Measurements from ENCODE around the gene KATNB1. TPM values are rescaled to one million over a fixed set of nuclear protein-coding genes. Genes with fewer than 3 reads are reported as not detected.

Gene KATNB1
- 16.1 and 35.7 TPM in 2 replicates for total RNA-seq

DNA sequence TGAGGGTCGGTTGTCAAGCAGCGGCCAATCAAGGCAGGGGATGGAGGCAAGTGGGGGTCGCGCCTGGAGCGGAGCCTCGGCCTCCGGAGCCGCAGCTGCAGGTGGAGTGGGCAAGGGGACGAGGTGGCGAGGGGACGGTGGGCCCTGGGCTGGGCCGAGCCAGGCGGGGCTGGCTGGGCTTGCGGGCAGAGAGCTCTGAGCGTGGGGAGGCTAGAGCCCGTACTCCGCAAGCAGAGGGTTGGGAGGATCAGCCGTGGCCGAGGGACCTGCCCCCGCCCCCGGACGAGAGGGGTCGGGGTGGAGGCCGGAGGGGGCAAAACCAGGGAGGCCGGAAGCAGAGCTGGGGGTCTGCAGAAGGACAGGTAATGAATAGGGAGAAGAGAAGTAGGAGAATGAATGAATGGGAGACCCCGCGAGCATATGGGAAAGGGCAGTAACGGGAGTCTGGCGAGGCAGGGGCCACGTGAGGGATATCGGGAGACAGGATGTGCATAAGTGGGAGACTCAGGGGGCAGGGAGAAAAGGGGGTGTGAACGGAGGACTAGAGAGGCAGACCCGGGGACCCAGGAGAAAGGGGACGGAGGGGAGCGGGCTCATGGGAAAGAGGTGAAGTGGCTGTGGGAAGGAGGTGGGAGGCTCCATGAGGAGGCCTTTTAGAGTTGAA is at the start of gene KATNB1:
TSS of gene KATNB1 (plus strand) at position 16 of the 664 bp plus-strand sequence. CDS start 1,474 bp downstream, outside the sequence.

DNA sequence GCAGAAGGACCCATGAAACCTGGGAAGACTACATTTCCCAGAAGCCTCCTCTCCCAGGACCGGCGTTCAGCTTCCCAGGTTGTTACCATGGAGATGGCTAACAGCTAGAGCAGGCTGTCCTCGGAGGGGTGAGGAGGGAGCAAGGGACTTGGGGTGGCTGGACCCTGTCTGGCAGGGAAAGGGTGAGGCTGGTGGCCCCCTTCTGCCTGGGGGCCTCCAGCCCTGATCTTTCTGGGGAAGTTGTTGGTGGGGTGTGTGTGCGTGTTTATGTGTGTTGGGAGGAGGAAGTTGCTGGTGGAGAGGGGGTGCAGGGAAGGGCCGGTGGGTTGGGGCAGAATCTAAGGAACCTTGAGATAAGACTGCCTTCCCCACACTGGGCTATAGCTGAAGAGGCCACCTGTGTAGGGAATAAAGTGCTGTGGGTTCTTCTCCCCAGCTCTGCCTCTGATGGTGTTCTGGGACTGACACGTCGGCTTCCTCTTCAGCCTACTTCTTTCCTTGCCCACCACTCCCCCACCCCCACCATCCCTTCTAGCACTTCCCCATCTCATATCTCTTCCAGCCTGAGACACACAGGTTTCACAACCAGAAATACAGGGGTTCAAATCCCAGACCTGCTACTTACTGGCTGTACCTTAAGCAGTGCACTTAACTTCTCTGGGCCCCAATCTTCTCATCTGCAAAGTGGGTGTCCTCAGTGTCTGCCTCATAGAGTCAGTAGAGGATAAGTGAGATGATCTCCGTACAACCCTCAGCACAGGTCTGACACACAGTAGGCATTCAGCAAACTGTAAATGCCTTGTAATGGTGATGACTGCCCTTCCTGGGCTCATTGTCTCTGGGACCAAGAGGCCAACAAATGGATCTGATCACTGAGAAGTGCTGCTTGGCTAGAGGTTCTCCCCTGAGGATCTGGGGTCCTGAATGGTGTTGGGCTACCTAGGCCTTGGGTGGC is 40.6 kb upstream of the KATNB1 start, which contains the start of gene DRC7:
TSS of gene DRC7 (plus strand) at position 82 of the 955 bp plus-strand sequence. CDS start 3,144 bp downstream, outside the sequence.

DNA sequence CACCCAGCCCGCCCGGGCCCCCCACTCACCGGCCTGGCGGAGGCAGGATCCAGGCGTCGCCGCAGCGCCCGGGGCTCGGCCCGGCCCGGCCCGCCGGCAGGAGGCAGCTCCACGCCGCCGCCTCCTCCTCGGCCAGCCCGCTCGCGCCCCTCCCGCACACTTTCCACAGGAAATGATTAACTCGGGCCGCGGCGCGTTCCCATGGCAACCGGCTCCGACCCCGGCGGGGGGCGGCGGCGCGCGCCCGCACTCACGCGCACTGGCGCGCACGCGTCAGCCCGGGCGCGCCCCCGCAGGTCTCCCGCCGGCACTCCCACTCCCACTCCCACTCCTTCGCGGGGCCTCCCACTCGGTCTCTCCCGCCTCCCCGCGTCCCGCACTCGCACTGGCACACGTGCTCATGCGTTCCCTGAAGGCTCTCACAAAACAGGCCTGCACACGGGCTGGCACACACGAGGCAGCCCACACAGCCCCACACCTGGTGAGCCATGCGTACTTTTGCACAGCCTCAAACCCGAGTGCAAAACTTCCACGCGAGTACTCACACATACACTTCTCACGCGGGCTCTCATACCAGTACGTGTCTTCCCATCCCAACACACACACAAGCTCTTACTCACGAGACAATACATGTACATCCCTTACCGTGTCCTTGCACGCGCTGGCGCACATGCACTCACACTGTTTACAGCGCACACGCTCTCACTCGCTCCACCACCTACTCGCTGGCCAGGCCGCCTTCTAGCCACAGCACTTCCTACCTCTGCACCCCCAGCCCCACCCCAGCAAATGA is 67.0 kb downstream of the KATNB1 start, which contains the start of gene KIFC3:
TSS of gene KIFC3 (minus strand) at position 151 of the 793 bp plus-strand sequence. CDS start 4,248 bp downstream, outside the sequence.

Small RNA genes within 50 kb of the gene (small RNA-seq; reads per million reads assigned to genes)
- not detected for gene MIR6772

Other genes starting within 250 kb of the KATNB1 start
- gene DOK4, start 249.3 kb upstream of the KATNB1 start, total RNA-seq: 59.3 and 74.5 TPM in 2 replicates
- 13.2 and 16.9 TPM in 2 replicates for gene CCDC102A, start 199.2 kb upstream of the KATNB1 start, total RNA-seq
- 0.11 TPM in 1 of 2 replicates, not detected in the other for gene ADGRG5, start 193.1 kb upstream of the KATNB1 start, total RNA-seq
- gene ADGRG1, start 107.1 kb upstream of the KATNB1 start, total RNA-seq: 14.1 and 25.1 TPM in 2 replicates
- not detected in 2 replicates for gene ADGRG3, start 67.5 kb upstream of the KATNB1 start, total RNA-seq
- under 0.01 TPM in 1 of 2 replicates, not detected in the other for gene DRC7, start 41.0 kb upstream of the KATNB1 start, total RNA-seq
- 29.4 and 58.9 TPM in 2 replicates for gene KIFC3, start 66.7 kb downstream of the KATNB1 start, total RNA-seq
- gene CNGB1, start 235.4 kb downstream of the KATNB1 start, total RNA-seq: under 0.01 TPM in 1 of 2 replicates, not detected in the other

Measured in placental epithelial cell (primary cell).